HEK293T (cell line): Measurements from ENCODE around the gene SLC1A6.

Experiments
- ARNT ChIP-seq: fragments of 450-650 bp; IDR thresholded peaks from 2 replicates; pipeline ENCODE4 v1.6.1; 2017; ENCODE audit warnings: mild to moderate bottlenecking
- BHLHE40 ChIP-seq: fragments of 450-650 bp; IDR thresholded peaks from 2 replicates; pipeline ENCODE4 v1.6.1; 2016; ENCODE audit warnings: mild to moderate bottlenecking, moderate library complexity, borderline replicate concordance
- CTBP1 ChIP-seq: fragments of 450-650 bp; IDR thresholded peaks from 2 replicates; pipeline ENCODE4 v1.6.1; 2016; ENCODE audit warnings: borderline replicate concordance
- FOXA1 ChIP-seq: fragments of 450-650 bp; IDR thresholded peaks from 2 replicates; pipeline ENCODE4 v1.6.1; 2016; ENCODE audit warnings: mild to moderate bottlenecking
- FOXK2 ChIP-seq: fragments of 450-650 bp; IDR thresholded peaks from 2 replicates; pipeline ENCODE4 v1.6.1; 2016; ENCODE audit warnings: mild to moderate bottlenecking
- HDGF ChIP-seq: fragments of 450-650 bp; IDR thresholded peaks from 2 replicates; pipeline ENCODE4 v1.6.1; 2017; ENCODE audit warnings: antibody characterized with exemption, borderline replicate concordance
- LEF1 ChIP-seq: fragments of 450-650 bp; IDR thresholded peaks from 2 replicates; pipeline ENCODE4 v1.6.1; 2017; ENCODE audit warnings: mild to moderate bottlenecking, borderline replicate concordance
- PKNOX1 ChIP-seq: fragments of 450-650 bp; IDR thresholded peaks from 2 replicates; pipeline ENCODE4 v1.6.1; 2016
- SP1 ChIP-seq: fragments of 450-650 bp; IDR thresholded peaks from 2 replicates; pipeline ENCODE4 v1.6.1; 2017
- TARDBP ChIP-seq: fragments of 450-650 bp; IDR thresholded peaks from 2 replicates; pipeline ENCODE4 v1.6.1; 2016
- ZNF384 ChIP-seq: fragments of 450-650 bp; IDR thresholded peaks from 2 replicates; pipeline ENCODE4 v1.6.1; 2016

GRCh38 chr19:14916848-14917247 is 62.8 kb downstream of the SLC1A6 start:
- TF ChIP-seq ZNF384 (no peak), LEF1 (no peak), FOXK2 (no peak), TARDBP (no peak), ARNT (no peak), CTBP1 (no peak), SP1 (no peak), HDGF (no peak), PKNOX1 (no peak), FOXA1 (no peak), BHLHE40 (no peak)
